Fibroblast of mammary gland (primary cell): ENCODE results near the gene STMN1.

Experiments
- DNase-seq: peaks from one replicate; pipeline ENCODE4 v3.0.0-alpha.2; 2010; ENCODE audit warnings: low read depth
- H3K4me3 ChIP-seq: 2 replicates; pipeline ENCODE4 v1.5.1; 2011; ENCODE audit warnings: low read depth, mild to moderate bottlenecking, low read length, moderate library complexity; ENCODE audit not compliant: control insufficient read depth
- CTCF ChIP-seq: conservative IDR thresholded peaks from 2 replicates; pipeline ENCODE4 v1.5.1; 2011; ENCODE audit warnings: low read depth, low read length, inconsistent platforms; ENCODE audit not compliant: control insufficient read depth, insufficient read depth

STMN1 gene

GRCh38 chr1:25872713-25873112, 33.5 kb downstream of the STMN1 start:
- no peak for DNase-seq
- no peak for TF ChIP-seq CTCF
- no peak overlapping the region for H3K4me3 ChIP-seq

GRCh38 chr1:25871704-25872494, 34.3 kb downstream of the STMN1 start:
- peak; percentile 10 for DNase-seq
- TF ChIP-seq CTCF = no peak
- no peak overlapping the region for H3K4me3 ChIP-seq

- TF ChIP-seq CTCF = no peak
- H3K4me3 ChIP-seq = no peak overlapping the region
- DNase-seq = no peak
These were observed 35.0 kb downstream of the STMN1 start for GRCh38 chr1:25871086-25871703.

- DNase-seq = no peak
- H3K4me3 ChIP-seq = no peak overlapping the region
- TF ChIP-seq CTCF = no peak
These were observed 35.6 kb downstream of the STMN1 start for GRCh38 chr1:25870614-25871013.

- DNase-seq = no peak
- TF ChIP-seq CTCF = no peak
- H3K4me3 ChIP-seq = no peak overlapping the region
These were observed 36.2 kb downstream of the STMN1 start for GRCh38 chr1:25869909-25870606.

- no peak overlapping the region for H3K4me3 ChIP-seq
- no peak for TF ChIP-seq CTCF
- DNase-seq = no peak
These were observed 38.8 kb downstream of the STMN1 start for GRCh38 chr1:25867210-25867991.
